ENCODE data around the gene SEMA5A. TPM values are rescaled to one million over a fixed set of nuclear protein-coding genes. Genes with fewer than 3 reads are reported as not detected.
A peak's percentile ranks its signal among the peaks of the same experiment; 100 is the strongest.

SEMA5A gene
- total RNA-seq, 6 experiments from 2014 or later: 3.1 to 12.6 (median 5.7) TPM

DNA sequence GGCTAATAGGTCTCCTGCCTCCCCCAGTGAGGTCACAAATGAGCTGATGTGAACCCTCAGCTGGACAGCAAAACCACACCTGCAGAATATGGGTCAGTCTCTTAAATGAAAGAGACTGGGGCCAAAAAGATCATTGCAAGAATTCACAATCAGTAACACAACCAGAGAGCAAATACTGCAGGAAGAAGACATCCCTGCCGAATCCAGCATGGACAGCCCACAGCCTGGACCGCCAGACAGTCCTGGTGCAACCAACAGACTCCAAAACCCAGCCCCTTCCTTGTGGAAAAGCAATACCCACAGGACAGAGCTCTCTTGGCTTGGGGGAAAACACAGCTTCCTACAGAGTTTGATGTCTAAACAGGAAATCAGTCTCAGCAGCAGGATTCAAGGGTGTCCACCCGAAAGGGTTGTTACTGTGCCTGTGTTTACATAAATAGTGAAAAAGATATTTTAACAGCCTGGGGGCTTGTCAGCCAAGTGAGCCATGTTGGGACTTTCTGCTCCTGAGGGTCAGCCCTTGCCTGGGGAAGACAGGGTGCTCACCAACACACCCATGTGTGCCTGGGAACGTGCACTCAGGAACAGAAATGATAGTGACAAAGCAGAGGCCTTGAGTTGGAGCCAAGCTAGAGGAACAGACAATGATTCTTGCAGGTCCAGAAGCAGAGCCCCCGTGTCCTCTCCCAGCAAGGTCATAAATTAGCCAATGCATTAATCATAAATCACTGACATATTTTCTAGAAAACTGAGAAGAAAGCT is 106.2 kb downstream of the SEMA5A start:
- Histone ChIP-seq H3K4me3 (no peak overlapping the region), H3K27me3 (no peaks in the 10 kb centered on the region), H3K9me3 (no peaks in the 10 kb centered on the region), H3K27ac (no peak overlapping the region), H3K4me1 (no peaks in the 10 kb centered on the region), H3K36me3 (no peaks in the 10 kb centered on the region)
- DNase-seq: no peak
- TF ChIP-seq, protein P1, sequence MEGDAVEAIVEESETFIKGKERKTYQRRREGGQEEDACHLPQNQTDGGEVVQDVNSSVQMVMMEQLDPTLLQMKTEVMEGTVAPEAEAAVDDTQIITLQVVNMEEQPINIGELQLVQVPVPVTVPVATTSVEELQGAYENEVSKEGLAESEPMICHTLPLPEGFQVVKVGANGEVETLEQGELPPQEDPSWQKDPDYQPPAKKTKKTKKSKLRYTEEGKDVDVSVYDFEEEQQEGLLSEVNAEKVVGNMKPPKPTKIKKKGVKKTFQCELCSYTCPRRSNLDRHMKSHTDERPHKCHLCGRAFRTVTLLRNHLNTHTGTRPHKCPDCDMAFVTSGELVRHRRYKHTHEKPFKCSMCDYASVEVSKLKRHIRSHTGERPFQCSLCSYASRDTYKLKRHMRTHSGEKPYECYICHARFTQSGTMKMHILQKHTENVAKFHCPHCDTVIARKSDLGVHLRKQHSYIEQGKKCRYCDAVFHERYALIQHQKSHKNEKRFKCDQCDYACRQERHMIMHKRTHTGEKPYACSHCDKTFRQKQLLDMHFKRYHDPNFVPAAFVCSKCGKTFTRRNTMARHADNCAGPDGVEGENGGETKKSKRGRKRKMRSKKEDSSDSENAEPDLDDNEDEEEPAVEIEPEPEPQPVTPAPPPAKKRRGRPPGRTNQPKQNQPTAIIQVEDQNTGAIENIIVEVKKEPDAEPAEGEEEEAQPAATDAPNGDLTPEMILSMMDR (IDR thresholded peaks at IDR 0.05): no peak
- TF ChIP-seq POLR2A (IDR thresholded peaks at IDR 0.05): no peak
- ATAC-seq: no peak
- intact Hi-C loops (cut with DNase I): no loop called here
- WGBS (ENCODE audit: insufficient coverage, low coverage, low lambda C conversion rate, missing lambda C conversion rate): 39% methylated on average over 4 of the region's 5 CpGs

GRCh38 chr5:9438596-9439354 is 107.1 kb downstream of the SEMA5A start:
- 53% methylated on average over 5 of the region's 10 CpGs for WGBS (ENCODE audit: insufficient coverage, low coverage, low lambda C conversion rate, missing lambda C conversion rate)
- no peak overlapping the region for H3K27ac ChIP-seq
- TF ChIP-seq, protein P1 (IDR thresholded peaks at IDR 0.05): no peak
- no peak for TF ChIP-seq POLR2A (IDR thresholded peaks at IDR 0.05)

GRCh38 chr5:9437741-9438240 is 108.1 kb downstream of the SEMA5A start:
- Histone ChIP-seq H3K27ac (no peak overlapping the region), H3K4me1 (no peaks in the 10 kb centered on the region), H3K36me3 (no peaks in the 10 kb centered on the region), H3K4me3 (no peak overlapping the region), H3K27me3 (no peaks in the 10 kb centered on the region), H3K9me3 (no peaks in the 10 kb centered on the region)
- no peak for TF ChIP-seq POLR2A (IDR thresholded peaks at IDR 0.05)
- TF ChIP-seq, protein P1 (IDR thresholded peaks at IDR 0.05): no peak
- intact Hi-C loops (cut with DNase I): no loop called here
- 56% methylated on average over 5 of the region's 5 CpGs for WGBS (ENCODE audit: insufficient coverage, low coverage, low lambda C conversion rate, missing lambda C conversion rate)
- ATAC-seq (peak in 1 of 4 donors; percentile 50), DNase-seq (no peak)

More at GRCh38 chr5:9438596-9439354, 107.1 kb downstream of the SEMA5A start:
- H3K9me3 ChIP-seq: no peaks in the 10 kb centered on the region
- no peak for ATAC-seq
- no peaks in the 10 kb centered on the region for H3K27me3 ChIP-seq
- no peaks in the 10 kb centered on the region for H3K4me1 ChIP-seq
- no peaks in the 10 kb centered on the region for H3K36me3 ChIP-seq
- DNase-seq: no peak
- intact Hi-C loops (cut with DNase I): no loop called here
- H3K4me3 ChIP-seq: no peak overlapping the region

DNA sequence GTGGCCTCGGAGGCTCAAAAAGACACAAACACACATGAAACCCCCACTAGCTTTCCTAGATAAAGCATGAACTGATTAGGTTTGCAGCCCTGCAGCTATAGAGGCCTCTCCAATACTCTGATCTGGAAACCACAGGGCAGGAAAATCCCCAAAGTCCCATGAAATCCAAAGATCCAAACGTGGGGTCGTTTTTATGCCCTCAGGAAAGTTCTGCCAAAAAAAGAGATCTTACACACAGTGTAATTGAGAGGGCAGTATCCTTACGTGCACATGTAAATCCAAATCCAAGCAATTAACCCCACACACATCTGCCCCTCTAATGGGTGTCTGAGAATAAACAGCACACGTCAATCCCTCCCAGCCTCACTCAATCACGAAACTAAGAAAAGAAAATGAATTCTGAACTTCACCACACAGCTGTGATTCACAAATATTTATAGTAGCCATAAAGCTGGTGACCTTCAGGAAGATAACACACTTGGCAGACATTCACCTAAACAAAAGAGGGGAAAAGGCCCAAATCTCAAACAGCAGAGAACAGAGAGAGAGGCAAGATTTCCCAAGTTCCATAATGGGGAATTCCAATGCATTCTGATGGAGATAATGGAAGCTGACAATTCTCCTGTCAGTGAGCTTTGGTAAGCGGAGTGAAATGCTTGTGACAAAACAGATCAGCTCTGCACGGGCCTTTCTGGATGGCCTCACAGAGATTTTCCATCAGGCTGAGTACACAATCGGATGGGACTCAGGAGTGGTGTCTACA is 114.2 kb downstream of the SEMA5A start:
- 40% methylated on average over 9 of the region's 9 CpGs for WGBS (ENCODE audit: insufficient coverage, low coverage, low lambda C conversion rate, missing lambda C conversion rate)
- H3K4me1 ChIP-seq: peaks cover 0 to 5% (median 0%) of the 10 kb centered on the region in 4 donors
- DNase-seq (no peak), ATAC-seq (peak; percentile 41 to 88 (median 68))
- H3K36me3 ChIP-seq: no peaks in the 10 kb centered on the region
- H3K27ac ChIP-seq: peak overlapping the region in 1 of 3 donors; percentile 24
- no peaks in the 10 kb centered on the region for H3K27me3 ChIP-seq
- no peak overlapping the region for H3K4me3 ChIP-seq
- H3K9me3 ChIP-seq: no peaks in the 10 kb centered on the region
- intact Hi-C loops (cut with DNase I): no loop called here
- TF ChIP-seq POLR2A (IDR thresholded peaks at IDR 0.05): no peak
- TF ChIP-seq, protein P1 (IDR thresholded peaks at IDR 0.05): no peak
